WTC11 (cell line): Measurements from ENCODE around the gene CRBN. TPM values are rescaled to one million over a fixed set of nuclear protein-coding genes. Genes with fewer than 3 reads are reported as not detected.

Experiments used
- ATAC-seq: fragments of 200-7000 bp; cut with Tn5 transposase; 2 replicates; pipeline ENCODE4 v1.10.0; 2021; ENCODE audit warnings: mild to moderate bottlenecking, moderate library complexity
- CTCF ChIA-PET: fragments of 300-600 bp; sonication (Branson Sonifier 250); formaldehyde crosslinking; loops from one replicate; lab custom pipeline; 2021; ENCODE audit warnings: antibody characterized with exemption; lab: Charles Lee
- POLR2A ChIA-PET: fragments of 350-600 bp; sonication (Branson Sonifier 250); formaldehyde crosslinking; loops from one replicate; lab custom pipeline; 2021; ENCODE audit warnings: antibody characterized with exemption; lab: Charles Lee
- DNase-seq: peaks from one replicate; pipeline ENCODE4 v3.0.0; 2021; ENCODE audit warnings: low spot score
- H3K27ac Mint-ChIP-seq: 2 replicates; pipeline ENCODE4 v1.8.0; 2021; ENCODE audit warnings: mixed read lengths
- H3K27me3 Mint-ChIP-seq: 2 replicates; pipeline ENCODE4 v1.8.0; 2021; ENCODE audit warnings: low read depth, mild to moderate bottlenecking, moderate library complexity, mixed read lengths
- H3K36me3 Mint-ChIP-seq: 2 replicates; pipeline ENCODE4 v1.8.0; 2021; ENCODE audit warnings: mixed read lengths
- H3K4me1 Mint-ChIP-seq: 2 replicates; pipeline ENCODE4 v1.8.0; 2022; ENCODE audit warnings: mixed read lengths
- H3K4me3 Mint-ChIP-seq: 2 replicates; pipeline ENCODE4 v1.8.0; 2021; ENCODE audit warnings: mild to moderate bottlenecking, moderate library complexity, mixed read lengths
- H3K9me3 Mint-ChIP-seq: 2 replicates; pipeline ENCODE4 v1.8.0; 2021; ENCODE audit warnings: mixed read lengths
- ARID4B ChIP-seq: sonication (generic); formaldehyde crosslinking; IDR thresholded peaks from 2 replicates; pipeline ENCODE4 v1.8.0; 2023; ENCODE audit warnings: missing genetic modification reagents, mild to moderate bottlenecking, borderline replicate concordance
- ATF6 ChIP-seq: sonication (generic); formaldehyde crosslinking; IDR thresholded peaks from 2 replicates; pipeline ENCODE4 v1.8.1; 2023; ENCODE audit warnings: mild to moderate bottlenecking, missing genetic modification reagents
- E2F4 ChIP-seq: sonication (generic); formaldehyde crosslinking; IDR thresholded peaks from 2 replicates; pipeline ENCODE4 v1.8.1; 2022; ENCODE audit warnings: low read depth, mild to moderate bottlenecking, moderate library complexity, missing genetic modification reagents, borderline replicate concordance
- ESRRA ChIP-seq: sonication (generic); formaldehyde crosslinking; IDR thresholded peaks from 2 replicates; pipeline ENCODE4 v1.8.1; 2022; ENCODE audit warnings: mild to moderate bottlenecking, missing genetic modification reagents, borderline replicate concordance
- GABPB1 ChIP-seq: sonication (generic); formaldehyde crosslinking; IDR thresholded peaks from 2 replicates; pipeline ENCODE4 v1.8.1; 2023; ENCODE audit warnings: mild to moderate bottlenecking, missing genetic modification reagents
- GTF2I ChIP-seq: fragments of 250-450 bp; sonication (Bioruptor Pico); conservative IDR thresholded peaks from 2 replicates; pipeline ENCODE4 v1.4.0; 2021; ENCODE audit warnings: mild to moderate bottlenecking
- IRF2 ChIP-seq: sonication (generic); formaldehyde crosslinking; IDR thresholded peaks from 2 replicates; pipeline ENCODE4 v1.8.0; 2022; ENCODE audit warnings: low read depth, missing genetic modification reagents, borderline replicate concordance
- NR1H2 ChIP-seq: sonication (generic); formaldehyde crosslinking; IDR thresholded peaks from 2 replicates; pipeline ENCODE4 v1.9.0; 2021; ENCODE audit warnings: mild to moderate bottlenecking, moderate library complexity, missing genetic modification reagents
- NR2C2 ChIP-seq: sonication (generic); formaldehyde crosslinking; IDR thresholded peaks from 2 replicates; pipeline ENCODE4 v1.8.0; 2022; ENCODE audit warnings: mild to moderate bottlenecking, missing genetic modification reagents
- RORB ChIP-seq: fragments of 250-450 bp; sonication (Bioruptor Pico); IDR thresholded peaks from 2 replicates; pipeline ENCODE4 v1.9.0; 2021; ENCODE audit warnings: mild to moderate bottlenecking
- ZBTB21 ChIP-seq: sonication (generic); formaldehyde crosslinking; IDR thresholded peaks from 2 replicates; pipeline ENCODE4 v1.8.1; 2023; ENCODE audit warnings: mild to moderate bottlenecking, missing genetic modification reagents, borderline replicate concordance
- ZBTB43 ChIP-seq: sonication (generic); formaldehyde crosslinking; IDR thresholded peaks from 2 replicates; pipeline ENCODE4 v1.8.1; 2023; ENCODE audit warnings: mild to moderate bottlenecking, missing genetic modification reagents
- total RNA-seq: library from RNA; stranded (reverse); gene quantifications from 3 replicates; pipeline ENCODE4 v1.2.3, GENCODE V29; 2021
- TF ChIP-seq, protein P1 (sequence below): sonication (generic); formaldehyde crosslinking; IDR thresholded peaks from 2 replicates; pipeline ENCODE4 v1.8.0; 2022; ENCODE audit warnings: mild to moderate bottlenecking, missing genetic modification reagents
- TF ChIP-seq, protein P2 (sequence below): fragments of 250-450 bp; sonication (Bioruptor Pico); IDR thresholded peaks from 2 replicates; pipeline ENCODE4 v1.8.0; 2021; ENCODE audit warnings: mild to moderate bottlenecking
- TF ChIP-seq, protein P3 (sequence below): fragments of 250-450 bp; sonication (Bioruptor Pico); IDR thresholded peaks from 2 replicates; pipeline ENCODE4 v1.9.0; 2021; ENCODE audit warnings: mild to moderate bottlenecking
- TF ChIP-seq, protein P4 (sequence below): sonication (generic); formaldehyde crosslinking; IDR thresholded peaks from 2 replicates; pipeline ENCODE4 v1.8.1; 2022; ENCODE audit warnings: mild to moderate bottlenecking, moderate library complexity, missing genetic modification reagents
- TF ChIP-seq, protein P5 (sequence below): sonication (generic); formaldehyde crosslinking; IDR thresholded peaks from 2 replicates; pipeline ENCODE4 v1.8.1; 2023; ENCODE audit warnings: mild to moderate bottlenecking, missing genetic modification reagents, moderate library complexity

Gene CRBN
- total RNA-seq, 1 experiment from 2014 or later, result 24.4 TPM

- TF ChIP-seq ARID4B, result no peak
- no peak for TF ChIP-seq E2F4 (CRISPR knock-in tag)
- TF ChIP-seq, all 79 proteins: peak for 0
These were observed 53.5 kb downstream of the CRBN start (continued) for GRCh38 chr3:3125977-3126376.

DNA sequence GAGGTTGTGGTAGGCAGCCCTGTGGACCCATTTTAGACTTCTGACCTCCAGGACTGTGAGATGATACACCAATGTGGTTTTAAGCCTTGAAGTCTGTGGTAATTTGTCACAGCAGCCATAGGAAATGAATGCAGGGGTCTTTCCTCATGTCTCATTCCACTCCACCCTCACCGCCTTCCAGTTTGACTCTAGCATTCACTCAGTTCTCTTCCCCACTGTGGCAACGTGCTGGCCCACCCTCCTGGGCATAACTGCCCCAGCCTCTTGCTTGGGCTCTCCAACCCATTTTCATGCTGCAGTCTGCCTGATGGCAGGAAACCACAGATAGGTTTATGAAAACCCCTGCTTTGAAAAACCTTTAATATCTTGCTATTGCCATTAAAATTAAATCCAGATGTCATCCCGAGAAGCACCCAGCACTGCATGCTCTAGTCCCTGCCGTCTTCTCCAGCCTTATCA, 60.1 kb downstream of the CRBN start:
- Mint-ChIP-seq H3K27ac (no peak overlapping the region), H3K4me1 (no peaks in the 10 kb centered on the region), H3K9me3 (peaks cover 59% of the 10 kb centered on the region), H3K27me3 (no peaks in the 10 kb centered on the region; the same call in none of the 2 replicates), H3K4me3 (no peak overlapping the region), H3K36me3 (peaks cover 28% of the 10 kb centered on the region)
- no peak for ATAC-seq
- POLR2A ChIA-PET, result no interaction called here
- no peak for DNase-seq
- CTCF ChIA-PET, result no interaction called here
- TF ChIP-seq, protein P1, sequence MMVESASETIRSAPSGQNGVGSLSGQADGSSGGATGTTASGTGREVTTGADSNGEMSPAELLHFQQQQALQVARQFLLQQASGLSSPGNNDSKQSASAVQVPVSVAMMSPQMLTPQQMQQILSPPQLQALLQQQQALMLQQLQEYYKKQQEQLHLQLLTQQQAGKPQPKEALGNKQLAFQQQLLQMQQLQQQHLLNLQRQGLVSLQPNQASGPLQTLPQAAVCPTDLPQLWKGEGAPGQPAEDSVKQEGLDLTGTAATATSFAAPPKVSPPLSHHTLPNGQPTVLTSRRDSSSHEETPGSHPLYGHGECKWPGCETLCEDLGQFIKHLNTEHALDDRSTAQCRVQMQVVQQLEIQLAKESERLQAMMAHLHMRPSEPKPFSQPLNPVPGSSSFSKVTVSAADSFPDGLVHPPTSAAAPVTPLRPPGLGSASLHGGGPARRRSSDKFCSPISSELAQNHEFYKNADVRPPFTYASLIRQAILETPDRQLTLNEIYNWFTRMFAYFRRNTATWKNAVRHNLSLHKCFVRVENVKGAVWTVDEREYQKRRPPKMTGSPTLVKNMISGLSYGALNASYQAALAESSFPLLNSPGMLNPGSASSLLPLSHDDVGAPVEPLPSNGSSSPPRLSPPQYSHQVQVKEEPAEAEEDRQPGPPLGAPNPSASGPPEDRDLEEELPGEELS, result no peak
- no peak for TF ChIP-seq GTF2I (CRISPR knock-in tag)
- TF ChIP-seq ZBTB43 (CRISPR knock-in tag), result no peak
- no peak for TF ChIP-seq IRF2 (CRISPR knock-in tag)
- no peak for TF ChIP-seq E2F4 (CRISPR knock-in tag)
- no peak for TF ChIP-seq ATF6 (CRISPR knock-in tag)
- TF ChIP-seq, protein P2, sequence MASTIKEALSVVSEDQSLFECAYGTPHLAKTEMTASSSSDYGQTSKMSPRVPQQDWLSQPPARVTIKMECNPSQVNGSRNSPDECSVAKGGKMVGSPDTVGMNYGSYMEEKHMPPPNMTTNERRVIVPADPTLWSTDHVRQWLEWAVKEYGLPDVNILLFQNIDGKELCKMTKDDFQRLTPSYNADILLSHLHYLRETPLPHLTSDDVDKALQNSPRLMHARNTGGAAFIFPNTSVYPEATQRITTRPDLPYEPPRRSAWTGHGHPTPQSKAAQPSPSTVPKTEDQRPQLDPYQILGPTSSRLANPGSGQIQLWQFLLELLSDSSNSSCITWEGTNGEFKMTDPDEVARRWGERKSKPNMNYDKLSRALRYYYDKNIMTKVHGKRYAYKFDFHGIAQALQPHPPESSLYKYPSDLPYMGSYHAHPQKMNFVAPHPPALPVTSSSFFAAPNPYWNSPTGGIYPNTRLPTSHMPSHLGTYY, result no peak
- no peak for TF ChIP-seq RORB (CRISPR knock-in tag)
- TF ChIP-seq NR2C2 (CRISPR knock-in tag), result no peak
- no peak for TF ChIP-seq ZBTB21 (CRISPR knock-in tag)
- TF ChIP-seq NR1H2, result no peak
- TF ChIP-seq GABPB1 (CRISPR knock-in tag), result no peak
- TF ChIP-seq, protein P3, sequence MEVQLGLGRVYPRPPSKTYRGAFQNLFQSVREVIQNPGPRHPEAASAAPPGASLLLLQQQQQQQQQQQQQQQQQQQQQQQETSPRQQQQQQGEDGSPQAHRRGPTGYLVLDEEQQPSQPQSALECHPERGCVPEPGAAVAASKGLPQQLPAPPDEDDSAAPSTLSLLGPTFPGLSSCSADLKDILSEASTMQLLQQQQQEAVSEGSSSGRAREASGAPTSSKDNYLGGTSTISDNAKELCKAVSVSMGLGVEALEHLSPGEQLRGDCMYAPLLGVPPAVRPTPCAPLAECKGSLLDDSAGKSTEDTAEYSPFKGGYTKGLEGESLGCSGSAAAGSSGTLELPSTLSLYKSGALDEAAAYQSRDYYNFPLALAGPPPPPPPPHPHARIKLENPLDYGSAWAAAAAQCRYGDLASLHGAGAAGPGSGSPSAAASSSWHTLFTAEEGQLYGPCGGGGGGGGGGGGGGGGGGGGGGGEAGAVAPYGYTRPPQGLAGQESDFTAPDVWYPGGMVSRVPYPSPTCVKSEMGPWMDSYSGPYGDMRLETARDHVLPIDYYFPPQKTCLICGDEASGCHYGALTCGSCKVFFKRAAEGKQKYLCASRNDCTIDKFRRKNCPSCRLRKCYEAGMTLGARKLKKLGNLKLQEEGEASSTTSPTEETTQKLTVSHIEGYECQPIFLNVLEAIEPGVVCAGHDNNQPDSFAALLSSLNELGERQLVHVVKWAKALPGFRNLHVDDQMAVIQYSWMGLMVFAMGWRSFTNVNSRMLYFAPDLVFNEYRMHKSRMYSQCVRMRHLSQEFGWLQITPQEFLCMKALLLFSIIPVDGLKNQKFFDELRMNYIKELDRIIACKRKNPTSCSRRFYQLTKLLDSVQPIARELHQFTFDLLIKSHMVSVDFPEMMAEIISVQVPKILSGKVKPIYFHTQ (CRISPR knock-in tag), result no peak
- TF ChIP-seq ESRRA (CRISPR knock-in tag), result no peak
- TF ChIP-seq, protein P4, sequence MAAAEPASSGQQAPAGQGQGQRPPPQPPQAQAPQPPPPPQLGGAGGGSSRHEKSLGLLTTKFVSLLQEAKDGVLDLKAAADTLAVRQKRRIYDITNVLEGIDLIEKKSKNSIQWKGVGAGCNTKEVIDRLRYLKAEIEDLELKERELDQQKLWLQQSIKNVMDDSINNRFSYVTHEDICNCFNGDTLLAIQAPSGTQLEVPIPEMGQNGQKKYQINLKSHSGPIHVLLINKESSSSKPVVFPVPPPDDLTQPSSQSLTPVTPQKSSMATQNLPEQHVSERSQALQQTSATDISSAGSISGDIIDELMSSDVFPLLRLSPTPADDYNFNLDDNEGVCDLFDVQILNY (CRISPR knock-in tag), result no peak
- TF ChIP-seq, protein P5, sequence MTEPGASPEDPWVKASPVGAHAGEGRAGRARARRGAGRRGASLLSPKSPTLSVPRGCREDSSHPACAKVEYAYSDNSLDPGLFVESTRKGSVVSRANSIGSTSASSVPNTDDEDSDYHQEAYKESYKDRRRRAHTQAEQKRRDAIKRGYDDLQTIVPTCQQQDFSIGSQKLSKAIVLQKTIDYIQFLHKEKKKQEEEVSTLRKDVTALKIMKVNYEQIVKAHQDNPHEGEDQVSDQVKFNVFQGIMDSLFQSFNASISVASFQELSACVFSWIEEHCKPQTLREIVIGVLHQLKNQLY (CRISPR knock-in tag), result no peak
